Measurements from ENCODE around the gene NT5DC1.

NT5DC1 gene

DNA sequence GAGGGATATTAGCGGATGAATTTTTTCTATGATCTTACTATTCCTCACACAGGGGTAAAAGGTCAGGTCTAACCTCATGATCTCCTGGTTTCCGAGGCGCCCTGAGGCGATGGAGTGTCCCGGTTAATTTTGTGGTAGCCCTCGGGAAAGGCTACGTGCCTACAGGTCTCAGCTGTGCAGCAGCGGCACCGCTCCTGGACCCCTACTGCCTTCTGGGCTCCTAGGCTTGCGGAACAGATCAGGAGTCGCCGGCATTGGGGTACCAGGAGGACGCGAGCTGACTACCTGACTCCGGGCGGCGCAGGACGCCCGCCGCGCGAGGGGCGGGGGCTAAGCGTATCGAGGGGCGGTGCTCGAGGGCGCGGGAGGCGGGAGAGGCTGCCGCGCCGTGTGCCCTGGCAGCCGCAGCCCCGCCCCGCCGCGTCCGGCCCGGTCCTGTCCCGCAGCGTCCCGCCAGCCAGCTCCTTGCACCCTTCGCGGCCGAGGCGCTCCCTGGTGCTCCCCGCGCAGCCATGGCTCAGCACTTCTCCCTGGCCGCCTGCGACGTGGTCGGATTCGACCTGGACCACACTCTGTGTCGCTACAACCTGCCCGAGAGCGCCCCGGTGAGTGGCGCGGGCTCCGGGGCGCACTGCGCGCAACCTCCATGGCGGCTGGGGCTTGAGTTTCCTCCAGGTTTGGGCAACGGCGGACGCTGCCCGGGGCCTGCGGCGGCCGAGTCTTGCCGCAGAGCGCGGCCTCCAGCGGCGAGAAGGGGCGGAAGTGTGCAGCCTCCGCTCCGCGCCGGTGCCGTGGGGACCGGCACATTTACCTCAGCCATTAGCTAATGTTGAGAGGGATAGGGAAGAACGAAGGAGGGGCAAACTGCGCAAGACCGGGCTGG, at the start of gene NT5DC1:
TSS of gene NT5DC1 (plus strand) at position 435 of the 883 bp plus-strand sequence. CDS start at position 513, 78 bp downstream.
- DNase-seq, result peak; percentile 85

DNA sequence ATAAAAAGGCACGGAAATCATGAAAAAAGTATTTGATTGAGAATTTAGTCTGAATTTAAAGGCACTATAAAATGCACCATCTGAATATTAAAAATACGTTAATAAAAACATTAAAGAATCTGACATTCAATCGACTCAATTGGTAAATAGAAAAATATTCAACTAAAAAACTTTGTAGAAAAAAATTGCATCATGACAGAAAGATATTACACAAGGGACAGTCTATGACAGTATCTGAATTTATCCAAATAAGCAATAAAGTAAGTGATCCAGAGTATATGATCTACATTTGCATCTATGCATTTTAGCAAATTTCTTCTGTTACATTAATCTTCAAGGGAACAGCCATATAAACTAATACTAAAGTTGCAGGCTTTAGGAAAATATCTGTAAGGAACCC, 49.4 kb upstream of the NT5DC1 start:
- DNase-seq, result no peak

DNA sequence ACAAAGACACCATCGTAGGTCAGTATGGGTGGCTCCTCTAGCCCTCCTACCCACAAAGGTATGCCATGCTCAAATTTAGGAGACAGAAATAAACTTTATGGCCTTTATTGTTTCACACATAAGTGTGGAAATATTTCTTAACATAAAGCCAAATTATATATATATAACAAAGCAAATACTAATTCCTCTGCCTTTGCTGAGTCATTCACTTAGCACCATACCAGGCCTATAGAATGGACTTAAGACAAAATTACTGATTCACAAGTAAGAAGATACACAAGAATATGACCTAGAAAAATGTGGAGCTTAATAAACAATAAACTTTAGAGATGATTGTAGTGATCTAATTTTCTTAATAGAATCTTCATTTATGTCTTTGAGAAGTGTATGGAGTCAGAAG, 45.1 kb upstream of the NT5DC1 start:
- DNase-seq, result no peak

DNA sequence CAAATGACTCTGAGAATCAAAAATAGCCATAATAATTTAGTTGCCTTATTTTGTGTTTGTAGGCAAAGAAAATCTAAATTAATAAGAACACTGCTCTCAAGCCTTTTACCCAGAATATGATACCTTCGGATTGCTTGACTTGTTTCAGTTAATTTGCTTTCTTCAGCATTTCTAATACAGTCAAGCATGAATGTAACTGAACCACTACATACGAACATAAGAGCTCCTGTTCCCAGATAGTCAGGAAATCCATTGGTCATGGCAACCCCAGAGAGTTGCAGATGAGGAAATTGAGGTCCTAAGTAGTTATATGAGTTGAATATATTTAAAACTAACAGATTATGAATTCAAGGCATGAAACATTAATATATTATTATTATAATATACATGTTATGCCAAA, 42.9 kb upstream of the NT5DC1 start:
- DNase-seq, result no peak

DNA sequence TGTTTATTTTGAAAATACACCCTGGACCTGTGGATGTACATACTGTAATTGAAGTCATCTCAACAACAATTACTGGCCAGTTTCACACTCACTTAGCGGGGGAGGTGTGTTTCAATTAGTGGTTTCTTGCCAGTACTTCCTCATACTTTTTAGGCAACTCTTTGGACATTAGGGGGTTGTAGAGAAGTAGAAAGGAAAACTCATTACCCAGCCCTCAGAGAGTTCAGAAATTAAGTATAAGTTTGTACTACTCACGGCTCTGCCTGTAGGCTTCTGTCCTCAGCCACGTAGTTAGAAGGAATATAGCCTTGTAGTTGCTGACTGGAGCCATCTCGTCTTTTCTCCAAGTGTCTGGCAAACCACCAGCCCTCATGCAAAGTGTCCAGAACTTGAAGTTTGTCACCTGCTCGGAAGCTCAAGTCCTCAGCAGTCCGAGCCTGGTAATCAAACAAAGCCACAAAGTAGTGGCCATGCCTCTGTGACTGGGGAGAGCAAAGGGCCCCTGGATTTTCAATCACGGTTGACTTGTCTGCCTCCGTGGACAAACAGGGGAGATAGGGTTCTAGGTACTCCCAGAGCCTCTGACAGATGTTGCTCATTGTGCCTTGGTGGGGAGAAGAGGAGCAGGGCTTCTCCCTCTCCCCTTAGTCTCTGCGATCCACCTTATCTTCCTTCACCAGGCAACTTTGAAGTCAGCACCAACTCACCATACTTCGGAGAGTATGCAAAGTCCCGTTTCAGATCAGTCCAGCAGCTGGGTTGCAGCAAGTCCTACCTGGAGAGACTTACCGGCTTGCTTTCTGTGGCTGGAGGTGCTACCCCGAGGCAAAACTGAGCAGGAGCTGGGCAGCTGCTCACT, 40.7 kb upstream of the NT5DC1 start:
- DNase-seq, result no peak

DNA sequence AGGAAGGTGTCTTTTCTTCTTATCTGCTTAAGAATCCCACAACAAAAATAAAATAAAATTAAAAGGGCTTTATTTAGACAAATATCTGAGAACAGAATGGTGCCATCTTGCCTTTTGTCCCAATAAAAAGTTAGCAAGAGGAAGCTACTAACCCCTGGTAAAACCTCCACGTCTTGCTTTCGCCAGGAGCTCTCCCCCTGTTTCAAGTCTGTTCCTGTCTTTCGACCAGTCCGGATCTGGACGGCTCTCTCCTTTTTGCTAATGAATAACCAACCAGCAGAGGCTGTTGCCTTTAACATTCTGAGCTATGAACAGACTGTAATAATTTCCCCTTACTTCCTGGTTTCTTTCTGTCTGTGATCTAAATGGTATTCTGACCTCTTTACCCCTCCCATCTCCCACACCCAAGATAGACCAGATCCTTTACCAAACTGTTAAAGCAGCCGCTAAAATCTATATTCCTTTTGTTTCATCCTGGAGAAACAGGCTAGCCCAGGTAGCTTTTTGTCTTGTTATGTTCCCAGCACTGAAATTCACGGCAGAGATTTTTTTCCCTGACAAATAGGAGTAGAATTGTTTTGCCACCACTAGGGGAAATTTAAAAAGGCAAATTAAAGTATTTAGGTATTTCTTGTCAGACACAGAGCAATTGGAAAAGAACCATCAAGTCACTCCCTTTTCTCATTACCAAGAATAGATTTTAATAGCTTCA, 39.9 kb upstream of the NT5DC1 start, which contains the start of gene FRK:
TSS of gene FRK (minus strand) at position 320 of the 712 bp plus-strand sequence. CDS start 580 bp downstream, outside the sequence.
- no peak for DNase-seq

DNA sequence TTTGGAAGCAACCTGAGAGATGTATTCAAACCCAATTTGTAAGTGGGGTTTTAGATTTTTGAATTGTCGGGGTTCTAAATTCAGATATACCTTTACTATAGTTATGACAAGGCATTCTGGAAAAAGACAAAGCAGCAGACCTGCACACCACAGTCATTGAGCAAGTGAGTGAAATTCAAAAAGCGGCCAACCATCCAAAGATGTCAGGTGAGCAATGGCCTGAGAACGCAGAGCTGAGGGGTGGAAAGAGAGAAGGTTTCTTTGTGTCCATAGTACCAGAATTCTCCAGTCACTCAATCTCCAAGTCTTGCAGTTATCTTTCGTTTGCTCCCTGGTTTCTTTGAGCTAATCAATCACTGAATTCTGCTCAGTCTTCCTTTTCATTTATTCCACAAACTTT, 38.2 kb upstream of the NT5DC1 start:
- no peak for DNase-seq

DNA sequence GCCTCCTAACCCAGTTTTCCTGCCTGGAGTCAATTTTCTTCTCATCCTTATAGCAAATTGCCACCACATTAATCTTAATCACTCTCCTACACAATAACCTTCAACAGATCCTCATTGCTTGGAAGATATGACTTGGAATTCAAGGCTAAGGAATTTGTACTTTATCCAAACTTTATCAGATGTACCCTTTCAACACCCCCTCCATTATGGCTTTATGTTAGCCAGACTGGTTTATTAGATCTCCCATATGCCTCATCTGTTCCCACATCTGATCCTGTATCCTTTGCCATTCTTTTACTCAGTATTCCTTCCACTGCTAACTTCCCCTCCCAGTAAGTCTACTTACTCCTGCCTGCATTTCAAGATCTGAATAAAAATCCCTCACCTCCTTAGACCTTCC, 36.0 kb upstream of the NT5DC1 start:
- no peak for DNase-seq

DNA sequence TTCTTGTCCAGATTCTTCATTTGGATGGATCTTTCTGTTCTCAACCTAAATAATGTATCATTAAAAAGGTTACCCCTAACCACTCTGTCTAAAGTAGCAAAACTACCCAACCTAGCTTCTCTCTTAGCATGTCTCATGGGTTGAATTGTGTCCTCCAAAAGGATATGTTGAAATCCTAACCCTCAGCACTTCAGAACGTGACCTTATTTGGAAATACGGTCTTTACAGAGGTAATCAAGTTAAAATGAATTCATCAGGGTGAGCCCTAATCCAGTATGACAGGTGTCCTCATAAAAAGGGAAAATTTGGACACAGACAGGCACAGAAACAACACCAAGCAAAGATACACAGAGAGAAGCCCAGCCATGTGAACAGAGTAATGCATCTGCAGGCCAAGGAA, 33.9 kb upstream of the NT5DC1 start:
- DNase-seq, result no peak

DNA sequence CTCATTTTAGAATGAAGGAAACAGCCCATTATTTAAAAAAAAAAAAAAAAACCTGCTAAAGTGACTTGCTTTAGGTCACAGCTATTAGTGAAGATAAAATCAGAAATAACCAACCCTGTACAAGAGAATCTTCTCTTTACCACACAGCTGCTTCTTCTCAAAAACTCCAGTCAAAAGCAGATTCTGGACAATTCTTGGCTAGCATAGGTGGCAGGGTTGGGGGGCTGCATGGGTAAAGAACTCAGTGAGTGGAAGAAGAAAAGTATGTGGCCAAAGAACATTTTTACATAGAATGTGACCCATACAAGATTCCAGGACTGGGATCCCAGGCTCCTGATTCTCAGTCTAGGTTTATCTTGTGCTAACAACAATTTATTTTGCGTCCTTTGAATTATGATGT, 30.6 kb upstream of the NT5DC1 start:
- DNase-seq, result no peak

DNA sequence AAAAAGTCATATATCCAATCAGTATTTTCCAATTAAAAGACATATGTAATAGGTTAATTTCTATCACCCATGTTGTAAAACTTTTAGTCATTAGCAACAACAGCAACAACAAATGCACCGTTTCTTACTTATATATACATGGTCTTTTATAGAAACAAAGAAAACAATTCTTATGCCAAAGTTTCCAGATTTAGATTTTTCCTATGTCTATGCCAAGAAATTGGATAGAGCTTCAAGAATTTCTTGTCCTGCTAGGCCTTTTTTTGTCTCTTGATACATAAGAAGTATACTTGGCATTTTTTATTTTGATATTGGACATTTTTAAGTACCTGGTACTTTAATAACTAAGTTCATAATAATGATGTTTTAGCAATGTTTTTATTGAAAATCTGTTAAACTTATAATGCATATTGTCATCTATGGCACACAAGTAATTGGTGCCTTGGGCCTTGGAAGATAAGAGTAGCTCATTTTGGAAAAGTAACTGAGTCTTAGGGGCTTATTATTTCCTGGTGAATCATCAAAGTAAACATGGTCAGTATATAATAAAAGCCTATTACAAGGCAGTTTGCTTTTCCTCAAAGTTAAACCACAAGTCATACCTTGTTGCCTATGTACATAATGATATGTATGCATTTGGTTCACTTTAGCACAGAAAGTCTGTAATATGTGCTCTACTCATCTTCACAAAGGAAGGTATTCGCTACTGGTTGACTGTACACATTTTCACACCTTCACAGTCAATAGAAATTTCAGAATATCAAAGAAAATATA, 29.9 kb upstream of the NT5DC1 start:
- DNase-seq, result no peak

DNA sequence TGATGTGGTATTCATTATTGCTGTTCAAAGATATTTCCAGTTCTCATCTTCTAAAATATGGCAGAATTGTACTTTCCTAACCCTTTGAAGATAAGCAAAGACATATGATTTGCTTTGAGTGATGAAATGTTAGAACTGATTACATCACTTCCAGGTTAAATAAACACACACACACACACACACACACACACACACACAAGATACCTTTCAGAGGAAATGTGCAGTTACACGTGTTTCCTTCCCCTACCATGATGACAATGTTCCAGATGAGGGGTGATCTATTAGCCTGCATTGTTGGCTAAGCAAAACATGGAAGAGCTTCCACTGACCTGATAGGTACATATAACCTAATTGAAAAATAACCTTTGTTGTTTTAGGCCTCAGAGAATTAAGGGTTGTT, 28.3 kb upstream of the NT5DC1 start:
- no peak for DNase-seq

DNA sequence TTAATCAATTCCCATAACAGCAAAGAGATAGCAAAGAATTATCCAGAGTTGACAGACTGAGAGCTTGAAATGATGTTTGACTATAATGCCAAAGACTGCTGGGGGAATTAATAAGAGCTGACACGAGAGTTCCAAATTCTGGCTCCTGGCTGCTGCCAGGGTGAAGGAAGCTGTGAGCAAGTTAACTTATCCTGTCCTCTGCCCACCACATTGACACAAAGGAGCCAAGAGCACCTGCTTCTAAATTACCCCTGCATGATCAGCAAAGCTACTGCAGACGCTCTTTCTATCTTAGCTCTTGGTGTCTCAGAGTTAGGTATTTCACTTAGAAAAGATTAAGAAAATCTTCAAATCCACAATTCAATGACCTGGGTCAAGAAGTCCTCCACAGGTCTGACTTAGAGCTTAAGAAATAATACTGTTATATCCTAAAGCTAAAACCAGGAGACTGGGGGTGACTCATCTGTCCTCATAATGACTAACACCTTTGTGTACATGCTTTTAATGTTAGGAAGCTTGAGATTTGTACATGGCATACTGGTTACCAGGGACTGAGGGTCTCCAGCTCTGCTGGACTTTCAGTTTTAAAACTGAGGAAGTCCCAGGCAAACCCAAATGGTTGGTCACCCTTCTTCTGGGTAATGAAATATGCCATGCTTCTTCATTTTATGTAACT, 26.8 kb upstream of the NT5DC1 start:
- no peak for DNase-seq

DNA sequence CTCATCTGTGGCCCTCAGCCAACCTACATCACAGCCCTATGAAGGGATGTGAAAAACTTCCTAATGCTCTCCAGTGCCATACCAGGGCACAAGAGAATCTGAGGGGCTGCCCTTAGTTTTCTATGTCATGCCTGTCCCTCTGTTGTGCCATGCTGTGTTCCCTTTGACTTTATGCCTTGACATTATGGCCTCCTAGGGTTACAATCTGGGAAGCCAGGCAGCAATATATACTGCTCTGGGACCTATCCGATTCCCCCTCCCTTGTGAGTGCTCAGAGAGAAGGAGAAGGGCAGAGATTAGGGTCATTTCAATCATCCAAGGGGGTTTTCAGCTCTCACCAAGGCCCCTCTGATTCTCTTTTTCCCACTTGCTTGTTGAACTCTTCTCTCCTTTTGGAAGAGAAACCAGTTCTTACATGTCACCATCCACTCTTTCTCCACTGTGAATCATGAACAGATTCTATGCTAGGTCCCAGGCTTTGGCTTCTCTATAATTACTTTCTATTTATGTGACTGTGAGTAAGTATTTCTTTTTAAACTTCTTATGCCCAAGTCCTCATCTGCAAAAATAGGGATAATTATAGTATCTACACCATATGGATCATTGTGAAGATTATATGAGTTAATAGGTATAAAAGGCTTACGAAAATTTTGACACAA, 25.8 kb upstream of the NT5DC1 start:
- no peak for DNase-seq

DNA sequence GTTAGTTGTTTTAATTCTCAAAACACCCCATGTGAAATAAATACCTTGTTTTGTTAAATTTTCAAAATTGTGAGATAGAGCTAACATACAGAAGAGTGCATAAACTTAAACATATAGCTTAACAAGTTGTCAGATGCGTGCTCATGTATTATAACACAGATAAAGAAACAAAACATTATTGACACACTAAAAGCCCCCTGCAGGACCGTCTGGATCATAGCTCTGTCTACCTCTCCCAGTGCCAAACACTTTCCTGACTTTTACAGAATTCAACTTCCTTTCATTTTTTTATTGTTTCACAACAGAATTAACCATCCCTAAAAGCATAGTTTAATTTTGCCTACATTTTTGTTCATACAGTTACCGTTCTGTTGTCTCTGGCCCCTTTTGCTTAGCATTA, 22.1 kb upstream of the NT5DC1 start:
- DNase-seq, result no peak

DNA sequence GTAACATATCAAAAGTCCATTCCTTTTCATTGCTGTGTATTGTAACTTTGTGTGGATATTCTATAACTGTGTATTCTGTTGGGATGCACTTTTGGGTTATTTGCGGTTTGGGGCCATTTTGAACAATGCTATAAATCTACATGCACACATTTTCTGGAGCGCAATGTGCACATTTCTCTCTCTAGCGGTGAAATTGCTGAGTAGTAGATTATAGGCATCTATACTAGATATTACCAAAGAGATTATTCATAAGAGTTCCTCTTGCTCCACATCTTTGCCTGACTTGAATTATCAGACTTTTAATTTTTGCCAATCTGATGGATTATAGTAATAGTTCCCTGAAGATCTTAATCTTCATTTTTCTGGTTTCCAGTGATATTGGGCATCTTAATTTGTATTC, 21.7 kb upstream of the NT5DC1 start:
- DNase-seq, result no peak

DNA sequence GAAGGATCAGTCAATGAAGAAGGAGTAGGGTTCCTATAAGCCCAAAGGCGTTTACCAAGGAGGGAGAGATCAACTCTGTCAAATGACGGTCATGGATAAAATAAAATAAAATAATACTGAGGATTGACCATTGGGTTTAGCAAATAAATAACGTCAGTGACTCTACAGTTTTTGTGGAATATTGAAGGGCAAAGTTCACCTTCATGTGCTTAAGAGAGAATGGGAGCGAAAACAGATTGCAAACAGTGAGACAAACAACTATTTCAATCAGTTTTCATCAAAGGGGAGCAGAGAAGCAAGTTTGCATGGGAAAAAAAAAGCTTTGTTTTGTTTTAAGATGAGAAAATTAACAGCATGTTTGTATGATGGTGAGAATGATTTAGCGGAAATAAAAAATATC, 17.6 kb upstream of the NT5DC1 start:
- DNase-seq, result no peak

DNA sequence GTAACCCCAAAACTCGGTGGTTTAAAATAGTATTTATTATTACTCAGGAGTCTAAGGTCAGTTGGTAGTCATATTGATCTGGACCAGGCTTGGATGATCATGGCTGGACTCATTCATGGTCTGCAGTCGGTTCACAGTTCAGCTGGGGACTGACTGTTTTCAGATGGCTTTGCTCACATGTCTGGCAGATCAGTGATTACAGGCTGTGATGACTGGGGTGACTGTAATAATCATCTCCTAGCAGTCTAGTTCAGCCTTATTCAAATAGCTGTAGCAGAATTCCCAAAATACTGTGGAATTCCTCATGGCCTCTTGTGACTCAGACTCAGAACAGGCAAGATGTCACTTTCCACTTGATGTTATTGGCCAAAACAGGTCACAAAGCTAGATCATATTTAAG, 16.4 kb upstream of the NT5DC1 start:
- DNase-seq, result no peak

DNA sequence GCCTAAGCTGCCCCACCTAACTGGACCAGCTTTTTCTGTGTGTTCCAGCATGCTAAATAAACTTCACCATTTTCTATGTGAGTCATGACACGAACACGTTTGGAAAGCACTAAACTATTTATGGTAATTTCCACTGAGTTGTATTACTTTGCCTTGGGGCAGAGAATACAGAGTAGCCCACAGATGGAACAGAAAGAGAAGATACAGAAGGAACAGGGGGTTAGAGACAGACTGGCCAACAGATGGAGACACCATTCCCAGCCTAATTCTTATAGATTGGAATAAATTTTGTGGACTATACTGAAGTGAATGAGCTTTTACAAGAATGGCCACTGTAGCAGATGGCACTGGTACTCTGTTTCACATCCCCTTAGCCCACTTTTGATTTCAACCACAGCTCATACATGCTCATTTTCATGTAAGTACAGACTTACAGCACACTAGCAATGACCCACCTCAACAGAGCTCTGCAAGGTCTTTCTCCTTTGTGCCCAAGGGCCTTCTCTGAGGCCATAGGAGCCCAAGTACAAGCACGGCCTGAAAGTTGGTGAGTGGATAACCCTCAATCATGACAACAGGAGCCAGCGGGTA, 13.1 kb upstream of the NT5DC1 start:
- no peak for DNase-seq

DNA sequence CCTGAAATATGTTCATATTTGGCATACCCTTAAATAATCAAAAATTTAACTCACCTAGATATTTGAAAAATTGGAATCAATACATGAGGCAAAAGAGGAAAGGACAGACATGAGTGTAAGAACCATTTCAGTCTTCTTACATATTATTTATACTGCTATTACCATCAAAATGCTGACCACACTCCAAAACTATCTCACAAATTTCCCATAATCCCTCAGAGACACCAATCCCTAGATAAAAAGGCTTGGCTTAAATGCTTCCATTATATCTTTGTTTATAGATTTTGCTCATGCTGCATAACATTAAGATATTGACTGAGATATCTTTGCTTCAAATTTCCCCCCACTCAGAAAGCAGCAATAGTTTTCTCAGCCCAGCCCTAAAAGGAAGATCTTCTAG, 11.7 kb upstream of the NT5DC1 start:
- no peak for DNase-seq

DNA sequence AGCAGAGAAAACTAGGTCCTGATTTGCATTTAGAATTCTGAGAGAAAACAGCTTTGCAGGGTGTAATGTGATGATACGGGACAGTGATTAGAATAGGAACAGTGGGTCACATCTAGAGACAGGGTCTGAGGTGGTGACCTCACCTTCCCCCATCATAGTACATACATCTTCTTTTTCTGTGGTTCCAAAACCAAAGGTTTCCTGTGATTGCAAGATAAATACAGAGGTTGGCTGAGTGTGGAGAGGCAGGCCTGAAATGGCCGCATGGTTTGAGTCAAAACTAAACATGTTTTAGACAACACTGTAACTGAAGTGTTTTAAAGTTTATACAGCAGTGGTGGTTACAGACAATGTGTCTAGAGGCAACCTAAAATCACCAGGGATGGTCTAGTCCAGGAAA, 10.4 kb upstream of the NT5DC1 start:
- no peak for DNase-seq
